HG03558 (cell line): ENCODE data around the gene RPS6KA2.

Experiments
- ATAC-seq: cut with Tn5 transposase; IDR thresholded peaks from one replicate; pipeline ENCODE4 v1.9.1; 2021; ENCODE audit warnings: moderate number of reproducible peaks; ENCODE audit not compliant: unreplicated experiment; ENCODE audit errors: extremely low read depth

Gene RPS6KA2

GRCh38 chr6:166477647-166478365 lies 149.2 kb downstream of the RPS6KA2 start:
- no peak for ATAC-seq

GRCh38 chr6:166476634-166477215 lies 150.3 kb downstream of the RPS6KA2 start:
- ATAC-seq, result no peak

- no peak for ATAC-seq
Observed at GRCh38 chr6:166476061-166476591, 150.9 kb downstream of the RPS6KA2 start.

- no peak for ATAC-seq
Observed at GRCh38 chr6:166474721-166475565, 152.1 kb downstream of the RPS6KA2 start.

GRCh38 chr6:166473886-166474571 lies 153.0 kb downstream of the RPS6KA2 start:
- no peak for ATAC-seq

GRCh38 chr6:166472636-166473035 lies 154.4 kb downstream of the RPS6KA2 start:
- ATAC-seq, result no peak

- ATAC-seq, result no peak
Observed at GRCh38 chr6:166471797-166472260, 155.2 kb downstream of the RPS6KA2 start.

GRCh38 chr6:166470863-166471410 lies 156.1 kb downstream of the RPS6KA2 start:
- no peak for ATAC-seq

GRCh38 chr6:166470029-166470862 lies 156.8 kb downstream of the RPS6KA2 start:
- ATAC-seq, result no peak

GRCh38 chr6:166469426-166469961 lies 157.6 kb downstream of the RPS6KA2 start:
- no peak for ATAC-seq

GRCh38 chr6:166467436-166468000 lies 159.5 kb downstream of the RPS6KA2 start:
- no peak for ATAC-seq

GRCh38 chr6:166466178-166467122 lies 160.6 kb downstream of the RPS6KA2 start:
- ATAC-seq, result no peak

- ATAC-seq, result no peak
Observed at GRCh38 chr6:166465671-166466087, 161.4 kb downstream of the RPS6KA2 start.

GRCh38 chr6:166465003-166465399 lies 162.1 kb downstream of the RPS6KA2 start:
- no peak for ATAC-seq

- ATAC-seq, result no peak
Observed at GRCh38 chr6:166464068-166465002, 162.7 kb downstream of the RPS6KA2 start.

GRCh38 chr6:166463359-166464067 lies 163.5 kb downstream of the RPS6KA2 start:
- ATAC-seq, result no peak
